ENCODE measurements around the gene NPFF. TPM values are rescaled to one million over a fixed set of nuclear protein-coding genes. Genes with fewer than 3 reads are reported as not detected.

The NPFF gene
- total and polyA plus RNA-seq, 2 of the 13 experiments (the other 11 are each of a cell fraction or from before 2014, with no cell fraction given) = not detected

- no peak for TF ChIP-seq ZNF281 (CRISPR knock-in tag; IDR thresholded peaks at IDR 0.05; ENCODE audit: borderline replicate concordance)
- no peak for TF ChIP-seq MLXIP (CRISPR knock-in tag; IDR thresholded peaks at IDR 0.05; ENCODE audit: borderline replicate concordance)
- TF ChIP-seq HMG20B (CRISPR knock-in tag; conservative IDR thresholded peaks at IDR 0.05) = no peak
- TF ChIP-seq ZFP37 (CRISPR knock-in tag; IDR thresholded peaks at IDR 0.05; ENCODE audit: borderline replicate concordance) = no peak
- TF ChIP-seq ZNF746 (CRISPR knock-in tag; IDR thresholded peaks at IDR 0.05) = no peak
- no peak for TF ChIP-seq ZUFSP (CRISPR knock-in tag; IDR thresholded peaks at IDR 0.05; ENCODE audit: borderline replicate concordance)
- no peak for TF ChIP-seq NFE2 (CRISPR knock-in tag; IDR thresholded peaks at IDR 0.05)
- TF ChIP-seq ZNF230 (CRISPR knock-in tag; IDR thresholded peaks at IDR 0.05) = no peak
- no peak for TF ChIP-seq GLMP (CRISPR knock-in tag; IDR thresholded peaks at IDR 0.05; ENCODE audit: borderline replicate concordance)
- TF ChIP-seq KLF15 (CRISPR knock-in tag; IDR thresholded peaks at IDR 0.05; ENCODE audit: borderline replicate concordance) = no peak
Measured at GRCh38 chr12:53483225-53483978, 23.9 kb downstream of the NPFF start (continued).
